K562 (cell line): ENCODE data around the gene SPINK8. TPM values are rescaled to one million over a fixed set of nuclear protein-coding genes. Genes with fewer than 3 reads are reported as not detected.
A peak's percentile ranks its signal among the peaks of the same experiment; 100 is the strongest.

Experiments used
- CBFA2T2 ChIP-seq: fragments of 450-650 bp; conservative IDR thresholded peaks from 2 replicates; pipeline ENCODE4 v1.6.1; 2017; ENCODE audit warnings: mild to moderate bottlenecking
- CBX2 ChIP-seq: fragments of 200-600 bp; sonication (generic); IDR thresholded peaks from one replicate; pipeline ENCODE4 v1.6.1; 2012; ENCODE audit warnings: mild to moderate bottlenecking, low read length, inconsistent platforms; ENCODE audit not compliant: insufficient read depth, poor library complexity, severe bottlenecking
- ELF4 ChIP-seq: fragments of 450-650 bp; formaldehyde crosslinking; IDR thresholded peaks from 2 replicates; pipeline ENCODE4 v1.4.0; 2022; ENCODE audit warnings: missing genetic modification characterization
- IRF2 ChIP-seq: sonication (generic); formaldehyde crosslinking; IDR thresholded peaks from 2 replicates; pipeline ENCODE4 v1.8.1; 2022; ENCODE audit warnings: mild to moderate bottlenecking, missing genetic modification reagents
- KDM1A ChIP-seq, 2 experiments: fragments of 450-650 bp; IDR thresholded peaks; 2 replicates each; pipeline ENCODE4 v1.6.1; 2016; ENCODE audit warnings: mild to moderate bottlenecking in 2 of 2
- RBM14 ChIP-seq: fragments of 200-400 bp; formaldehyde crosslinking; IDR thresholded peaks from 2 replicates; pipeline ENCODE4 v1.6.1; 2018; ENCODE audit warnings: low read depth, mild to moderate bottlenecking, low read length, moderate library complexity, borderline replicate concordance; ENCODE audit not compliant: insufficient read depth
- SETDB1 ChIP-seq: IDR thresholded peaks from one replicate; pipeline ENCODE4 v1.6.1; 2012; ENCODE audit warnings: low read length, control low read depth, inconsistent platforms
- YBX1 ChIP-seq: fragments of 450-650 bp; IDR thresholded peaks from 2 replicates; pipeline ENCODE4 v1.7.1; 2016; ENCODE audit warnings: mild to moderate bottlenecking
- ZBTB34 ChIP-seq: fragments of 250-450 bp; sonication (Bioruptor Pico); IDR thresholded peaks from 2 replicates; pipeline ENCODE4 v1.8.0; 2021; ENCODE audit warnings: mild to moderate bottlenecking, moderate library complexity
- ZNF785 ChIP-seq: fragments of 250-450 bp; sonication (Bioruptor Pico); IDR thresholded peaks from 2 replicates; pipeline ENCODE4 v1.4.0; 2020; ENCODE audit warnings: mild to moderate bottlenecking
- ZZZ3 ChIP-seq: fragments of 450-650 bp; IDR thresholded peaks from 2 replicates; pipeline ENCODE4 v1.6.1; 2016; ENCODE audit warnings: antibody characterized with exemption, mild to moderate bottlenecking, moderate library complexity
- polyA plus RNA-seq, 8 experiments: library from polyadenylated mRNA; depleted of rRNA in 4 of 8; stranded (reverse) in 5 of 8; unstranded in 3 of 8; fragments of >200 nt; fragmentation: Nextera tagmentation in 2 of 8; fragmentation: Illumina TruSeq in 1 of 8; extraction: Ambion mirVana in 2 of 8; extraction: Trizol in 1 of 8; gene quantifications; 2 replicates each; pipeline versions ENCODE4 v1.2.1 to v1.2.3, GENCODE V29; 2011 to 2014; ENCODE audit warnings: inconsistent platforms in 1 of 8, missing spikeins in 1 of 8
- total RNA-seq, 7 experiments: library from RNA; depleted of rRNA in 6 of 7; stranded (reverse); fragments of >200 nt in 6 of 7; fragmentation: Illumina TruSeq in 2 of 7; extraction: Trizol in 2 of 7; gene quantifications; 2 replicates each; pipeline versions ENCODE4 v1.2.1 to v1.2.3, GENCODE V29; 2011 to 2021; ENCODE audit warnings: low replicate concordance in 1 of 7
- TF ChIP-seq, protein P1 (sequence below), 2 experiments: fragments of 450-650 bp; formaldehyde crosslinking in 1 of 2; IDR thresholded peaks; 2 replicates each; pipeline versions ENCODE4 v1.4.0 to v1.6.1; 2014 to 2020; ENCODE audit warnings: mild to moderate bottlenecking in 2 of 2, borderline replicate concordance in 1 of 2, low read depth in 1 of 2
- TF ChIP-seq, protein P2 (sequence below), 2 experiments: fragments of 250-450 bp in 1 of 2; fragments of 450-650 bp in 1 of 2; sonication (Bioruptor Pico) in 1 of 2; IDR thresholded peaks; 2 replicates each; pipeline versions ENCODE4 v1.6.1 to v1.8.0; 2016 to 2021; ENCODE audit warnings: mild to moderate bottlenecking in 2 of 2, moderate library complexity in 2 of 2, missing compliant biosample characterization in 1 of 2, missing genetic modification characterization in 1 of 2
- TF ChIP-seq, protein P3 (sequence below): fragments of 250-450 bp; sonication (Bioruptor Pico); IDR thresholded peaks from 2 replicates; pipeline ENCODE4 v1.8.0; 2022; ENCODE audit warnings: inconsistent platforms, mild to moderate bottlenecking, moderate library complexity, borderline replicate concordance

SPINK8 gene
- total and polyA plus RNA-seq, 9 of the 15 experiments (the other 6 are each of a cell fraction or from before 2014, with no cell fraction given) = not detected

DNA sequence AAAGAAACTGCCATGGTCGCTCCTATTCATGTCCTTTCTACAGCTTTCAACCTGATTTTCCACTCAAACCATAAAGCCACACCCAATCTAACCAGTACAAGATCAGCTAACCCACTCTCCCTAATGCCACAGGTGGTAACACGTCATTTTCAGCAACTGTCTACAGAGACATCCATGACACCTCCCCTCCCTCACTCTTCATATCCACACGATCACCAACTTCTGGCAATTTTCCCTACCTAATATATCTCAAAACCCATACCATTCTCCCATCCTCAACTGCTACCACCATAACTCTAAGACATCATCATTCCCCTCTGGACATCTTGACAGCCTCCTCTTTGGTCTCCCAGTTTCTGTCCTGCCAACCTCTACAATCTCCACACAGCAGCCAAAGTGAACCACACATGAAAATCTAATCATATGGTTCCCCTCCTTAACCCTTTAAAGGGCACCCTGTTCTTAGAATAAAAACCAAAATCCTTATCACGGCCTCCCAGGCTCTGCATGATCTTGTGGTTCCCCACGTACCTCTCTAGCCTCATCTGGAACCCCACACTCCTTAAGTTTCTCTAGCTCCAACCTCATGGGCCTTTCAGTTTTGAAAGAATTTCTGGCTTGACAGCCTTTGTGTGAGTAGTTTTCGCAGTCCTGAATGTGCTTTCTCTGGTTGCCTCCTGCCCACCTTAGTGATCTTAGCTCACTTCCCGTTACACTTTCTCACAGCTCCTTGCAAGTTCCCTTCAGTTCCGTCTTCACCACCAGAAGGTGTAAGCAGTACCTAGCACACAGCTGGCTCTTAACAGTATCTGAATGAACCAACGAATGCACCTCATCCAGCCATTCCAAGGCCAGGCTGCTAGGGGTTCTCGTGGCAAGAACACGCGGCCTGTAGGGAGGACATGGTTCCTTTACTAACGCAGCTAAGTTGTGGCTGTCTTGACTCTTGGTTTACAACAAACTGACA, 33.4 kb downstream of the SPINK8 start (continued):
- TF ChIP-seq, protein P1, sequence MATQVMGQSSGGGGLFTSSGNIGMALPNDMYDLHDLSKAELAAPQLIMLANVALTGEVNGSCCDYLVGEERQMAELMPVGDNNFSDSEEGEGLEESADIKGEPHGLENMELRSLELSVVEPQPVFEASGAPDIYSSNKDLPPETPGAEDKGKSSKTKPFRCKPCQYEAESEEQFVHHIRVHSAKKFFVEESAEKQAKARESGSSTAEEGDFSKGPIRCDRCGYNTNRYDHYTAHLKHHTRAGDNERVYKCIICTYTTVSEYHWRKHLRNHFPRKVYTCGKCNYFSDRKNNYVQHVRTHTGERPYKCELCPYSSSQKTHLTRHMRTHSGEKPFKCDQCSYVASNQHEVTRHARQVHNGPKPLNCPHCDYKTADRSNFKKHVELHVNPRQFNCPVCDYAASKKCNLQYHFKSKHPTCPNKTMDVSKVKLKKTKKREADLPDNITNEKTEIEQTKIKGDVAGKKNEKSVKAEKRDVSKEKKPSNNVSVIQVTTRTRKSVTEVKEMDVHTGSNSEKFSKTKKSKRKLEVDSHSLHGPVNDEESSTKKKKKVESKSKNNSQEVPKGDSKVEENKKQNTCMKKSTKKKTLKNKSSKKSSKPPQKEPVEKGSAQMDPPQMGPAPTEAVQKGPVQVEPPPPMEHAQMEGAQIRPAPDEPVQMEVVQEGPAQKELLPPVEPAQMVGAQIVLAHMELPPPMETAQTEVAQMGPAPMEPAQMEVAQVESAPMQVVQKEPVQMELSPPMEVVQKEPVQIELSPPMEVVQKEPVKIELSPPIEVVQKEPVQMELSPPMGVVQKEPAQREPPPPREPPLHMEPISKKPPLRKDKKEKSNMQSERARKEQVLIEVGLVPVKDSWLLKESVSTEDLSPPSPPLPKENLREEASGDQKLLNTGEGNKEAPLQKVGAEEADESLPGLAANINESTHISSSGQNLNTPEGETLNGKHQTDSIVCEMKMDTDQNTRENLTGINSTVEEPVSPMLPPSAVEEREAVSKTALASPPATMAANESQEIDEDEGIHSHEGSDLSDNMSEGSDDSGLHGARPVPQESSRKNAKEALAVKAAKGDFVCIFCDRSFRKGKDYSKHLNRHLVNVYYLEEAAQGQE (IDR thresholded peaks at IDR 0.05; ENCODE audit: borderline replicate concordance) = no peak
- TF ChIP-seq, protein P1 (CRISPR knock-in tag; IDR thresholded peaks at IDR 0.05; ENCODE audit: low read depth) = no peak
- TF ChIP-seq CBFA2T2 (peak; percentile 84), SETDB1 (no peak), CBX2 (no peak), IRF2 (CRISPR knock-in tag) (no peak), ZNF785 (CRISPR knock-in tag) (no peak), YBX1 (no peak), ZZZ3 (no peak), ZBTB34 (CRISPR knock-in tag) (no peak), KDM1A (IDR thresholded peaks at IDR 0.05) (peak; percentile 84 to 86), RBM14 (no peak), ELF4 (0 out of 2 replicates have a peak, but pooled peaks have one; percentile 23)
- TF ChIP-seq, protein P2, sequence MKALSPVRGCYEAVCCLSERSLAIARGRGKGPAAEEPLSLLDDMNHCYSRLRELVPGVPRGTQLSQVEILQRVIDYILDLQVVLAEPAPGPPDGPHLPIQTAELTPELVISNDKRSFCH (CRISPR knock-in tag; IDR thresholded peaks at IDR 0.05) = no peak
- TF ChIP-seq, protein P2 (tag; IDR thresholded peaks at IDR 0.05) = no peak
- TF ChIP-seq, protein P3, sequence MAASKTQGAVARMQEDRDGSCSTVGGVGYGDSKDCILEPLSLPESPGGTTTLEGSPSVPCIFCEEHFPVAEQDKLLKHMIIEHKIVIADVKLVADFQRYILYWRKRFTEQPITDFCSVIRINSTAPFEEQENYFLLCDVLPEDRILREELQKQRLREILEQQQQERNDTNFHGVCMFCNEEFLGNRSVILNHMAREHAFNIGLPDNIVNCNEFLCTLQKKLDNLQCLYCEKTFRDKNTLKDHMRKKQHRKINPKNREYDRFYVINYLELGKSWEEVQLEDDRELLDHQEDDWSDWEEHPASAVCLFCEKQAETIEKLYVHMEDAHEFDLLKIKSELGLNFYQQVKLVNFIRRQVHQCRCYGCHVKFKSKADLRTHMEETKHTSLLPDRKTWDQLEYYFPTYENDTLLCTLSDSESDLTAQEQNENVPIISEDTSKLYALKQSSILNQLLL = no peak
